G401 (cell line): ENCODE data around the gene ST6GALNAC6. TPM values are rescaled to one million over a fixed set of nuclear protein-coding genes. Genes with fewer than 3 reads are reported as not detected.
A peak's percentile ranks its signal among the peaks of the same experiment; 100 is the strongest.
"Not testable (repeated sequence)": the region's sequence is repeated elsewhere in the genome, so short reads cannot be mapped to it uniquely, and the experiment has no call there.

ENCODE experiments used
- DNase-seq: peaks from one replicate; pipeline ENCODE4 v3.0.0-alpha.2; 2015; ENCODE audit warnings: low spot score
- in situ Hi-C: cut with HindIII; loops from 2 replicates; pipeline ENCODE4 v1.10.0; 2016; ENCODE audit warnings: low sequenced_read_pairs, mixed read lengths
- total RNA-seq: library from RNA; depleted of rRNA; stranded (reverse); fragments of >200 nt; shearing (Covaris generic); gene quantifications from 2 replicates; pipeline ENCODE4 v1.2.3, GENCODE V29; 2014

The ST6GALNAC6 gene
- total RNA-seq, 1 experiment from 2014 or later = 73.0 TPM

- in situ Hi-C loops = no loop called here
- DNase-seq = no peak
Observed at GRCh38 chr9:127878652-127879390, 20.6 kb downstream of the ST6GALNAC6 start.

GRCh38 chr9:127878001-127878651 lies 21.3 kb downstream of the ST6GALNAC6 start:
- DNase-seq = no peak

GRCh38 chr9:127877566-127877998 lies 21.8 kb downstream of the ST6GALNAC6 start, which contains the start of gene AK1:
AK1 (minus strand) TSS chr9:127877675; CDS start chr9:127874617, 3,058 bp downstream.
- in situ Hi-C loops = no loop called here
- DNase-seq = peak; percentile 81

More at GRCh38 chr9:127878001-127878651, 21.3 kb downstream of the ST6GALNAC6 start:
- in situ Hi-C loops = no loop called here

- in situ Hi-C loops = no loop called here
- no peak for DNase-seq
Observed at GRCh38 chr9:127876764-127877562, 22.4 kb downstream of the ST6GALNAC6 start.

DNA sequence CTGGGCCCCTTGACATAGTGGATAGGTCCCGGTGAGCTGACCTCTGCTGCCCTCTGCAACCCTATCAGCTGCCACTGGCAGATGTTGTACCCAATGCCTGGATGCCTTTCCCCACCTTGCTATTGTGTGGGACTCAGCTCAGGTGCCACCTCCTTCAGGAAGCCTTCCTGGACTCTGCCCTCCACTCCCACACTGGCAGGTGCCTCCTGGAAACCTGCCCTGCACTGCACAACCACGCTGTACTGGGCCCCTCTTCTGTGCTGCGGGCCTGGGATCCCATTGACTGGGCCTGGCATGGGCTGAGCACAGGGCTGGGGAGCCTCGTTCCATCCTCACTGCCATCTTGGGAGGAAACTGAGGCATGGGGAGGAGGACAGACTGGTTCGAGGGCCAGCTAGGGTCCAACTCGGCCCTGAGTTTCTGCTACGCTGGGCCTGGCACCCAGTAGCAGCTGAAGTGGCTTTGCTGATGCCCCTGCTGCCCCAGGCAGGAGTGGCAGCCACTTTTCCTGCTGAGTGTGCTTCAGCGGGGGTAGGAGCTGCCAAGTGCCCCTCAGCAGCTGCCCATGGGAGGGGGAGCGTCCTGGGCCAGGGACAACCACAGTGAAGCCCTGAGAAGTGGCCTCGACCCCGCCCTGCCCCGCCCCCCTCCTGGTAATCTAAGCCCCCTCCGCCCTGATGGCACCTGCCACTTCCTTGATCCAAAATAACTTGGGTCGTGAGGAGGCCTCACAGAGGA lies 23.2 kb downstream of the ST6GALNAC6 start:
- in situ Hi-C loops = no loop called here

GRCh38 chr9:127875306-127875966 lies 24.0 kb downstream of the ST6GALNAC6 start:
- in situ Hi-C loops = no loop called here
- no peak for DNase-seq

More for the DNA sequence above, 23.2 kb downstream of the ST6GALNAC6 start:
- DNase-seq = no peak

DNA sequence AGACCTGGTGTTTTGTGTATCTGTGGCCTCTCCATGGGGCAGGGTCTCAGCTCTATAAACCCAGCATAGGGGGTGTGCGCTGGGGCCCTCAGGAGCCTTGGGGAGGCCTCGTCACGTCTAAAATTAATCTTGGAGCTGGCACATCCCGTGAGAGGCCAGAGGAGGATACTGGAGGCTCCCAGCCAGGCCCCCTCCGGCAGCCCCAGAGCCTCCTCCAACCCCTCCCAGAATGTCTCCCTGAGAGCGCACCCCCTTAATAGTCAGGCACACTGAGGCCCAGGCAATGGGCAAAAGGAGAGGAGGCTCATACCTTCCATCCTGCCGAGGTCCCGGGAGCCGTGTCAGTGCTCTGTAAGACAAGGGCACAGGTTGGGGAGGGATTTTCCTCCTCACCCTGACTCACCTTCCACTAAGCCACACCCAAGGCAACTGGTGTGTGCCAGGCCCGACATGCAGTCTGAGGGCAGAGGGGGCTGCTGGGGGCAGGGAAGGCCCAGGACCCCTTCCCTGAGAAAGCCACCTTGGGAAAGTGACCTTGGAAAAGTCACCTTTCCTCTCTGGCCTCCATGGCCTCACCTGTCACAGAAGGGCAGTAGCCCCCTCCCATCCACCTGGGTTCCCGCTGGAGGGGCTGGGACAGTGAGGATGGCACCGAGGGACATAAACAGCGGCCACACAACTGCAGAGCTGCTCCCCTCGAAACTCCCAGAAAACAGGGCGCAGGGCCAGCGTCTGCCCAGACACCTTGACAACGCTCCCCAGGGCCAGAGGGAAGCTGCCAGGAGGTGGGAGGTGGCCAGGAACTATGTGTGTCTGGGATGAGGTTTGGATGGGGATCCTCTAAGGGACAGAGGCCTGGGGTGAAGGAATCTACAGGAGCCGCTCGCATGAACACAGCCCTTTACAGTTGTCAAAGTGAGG lies 24.8 kb downstream of the ST6GALNAC6 start:
- no peak for DNase-seq
- in situ Hi-C loops = no loop called here

- DNase-seq = peak; percentile 91
- in situ Hi-C loops = no loop called here
Observed at GRCh38 chr9:127873886-127874285, 25.5 kb downstream of the ST6GALNAC6 start.

DNA sequence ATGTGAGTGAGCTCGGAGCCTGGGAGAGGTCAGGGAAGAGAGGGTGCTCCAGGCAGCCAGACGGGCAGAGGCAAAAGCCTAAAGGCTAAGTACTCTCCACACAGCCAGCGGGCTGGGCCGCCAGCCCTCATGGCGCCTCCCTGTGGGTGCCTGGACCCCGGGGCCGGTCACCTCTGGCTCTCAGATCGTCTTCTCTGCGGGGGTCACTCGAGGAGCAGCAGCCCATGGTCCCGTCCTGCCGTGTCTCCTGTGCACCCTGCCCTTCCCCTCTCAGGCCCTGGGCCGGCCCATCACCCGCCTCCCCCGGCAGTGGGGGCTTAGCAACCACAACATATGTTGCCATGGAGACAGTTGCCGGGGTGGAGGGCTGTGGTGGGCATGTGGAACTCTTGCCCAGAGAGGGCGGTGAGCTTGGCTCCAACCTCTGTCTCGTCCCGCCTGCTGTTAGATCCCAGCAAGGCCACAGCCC lies 26.1 kb downstream of the ST6GALNAC6 start:
- DNase-seq = no peak

DNA sequence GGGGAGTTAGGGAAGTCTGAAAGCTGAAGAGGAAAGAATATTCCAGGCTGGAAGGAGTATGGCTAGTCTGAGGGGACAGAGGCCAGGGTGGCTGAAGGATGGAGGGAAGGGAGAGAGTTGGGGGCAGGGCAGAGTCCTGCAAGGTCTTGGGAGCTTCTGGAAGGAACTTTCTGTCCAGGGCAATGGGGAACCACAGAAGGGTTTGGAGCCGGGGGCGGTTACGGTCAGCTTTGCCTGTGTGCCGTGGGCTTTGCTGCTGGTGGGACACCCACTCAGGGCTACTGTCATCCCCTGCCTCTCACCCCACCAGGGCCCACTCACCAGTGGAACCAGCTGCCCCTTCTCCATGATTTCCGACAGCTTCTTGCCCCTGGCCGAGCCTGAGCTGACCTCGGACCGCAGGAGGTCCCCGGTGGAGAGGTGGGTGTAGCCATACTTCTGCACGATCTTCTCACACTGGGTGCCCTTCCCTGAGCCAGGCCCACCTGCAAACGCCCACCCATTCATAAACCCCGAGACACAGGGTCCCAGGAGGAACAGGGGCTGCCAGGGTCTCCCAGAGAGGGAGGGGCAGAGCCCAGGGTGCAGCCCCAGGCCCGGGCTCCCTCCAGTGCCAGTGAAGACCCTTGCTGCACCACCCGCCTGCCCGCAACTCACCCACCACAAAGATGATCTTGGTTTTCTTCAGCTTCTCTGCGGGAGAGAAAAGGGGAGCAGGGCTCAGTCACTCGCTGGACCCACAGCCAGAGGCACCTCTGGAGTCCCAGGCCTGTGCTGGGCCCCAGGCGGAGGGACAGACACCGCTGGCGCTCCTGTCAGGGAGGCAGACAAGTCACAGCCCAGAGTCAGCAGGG lies 26.8 kb downstream of the ST6GALNAC6 start:
- no peak for DNase-seq
- in situ Hi-C loops = no loop called here

More for the DNA sequence above, 26.1 kb downstream of the ST6GALNAC6 start:
- in situ Hi-C loops = no loop called here

GRCh38 chr9:127871531-127871930 lies 27.9 kb downstream of the ST6GALNAC6 start:
- no peak for DNase-seq
- in situ Hi-C loops = no loop called here

DNA sequence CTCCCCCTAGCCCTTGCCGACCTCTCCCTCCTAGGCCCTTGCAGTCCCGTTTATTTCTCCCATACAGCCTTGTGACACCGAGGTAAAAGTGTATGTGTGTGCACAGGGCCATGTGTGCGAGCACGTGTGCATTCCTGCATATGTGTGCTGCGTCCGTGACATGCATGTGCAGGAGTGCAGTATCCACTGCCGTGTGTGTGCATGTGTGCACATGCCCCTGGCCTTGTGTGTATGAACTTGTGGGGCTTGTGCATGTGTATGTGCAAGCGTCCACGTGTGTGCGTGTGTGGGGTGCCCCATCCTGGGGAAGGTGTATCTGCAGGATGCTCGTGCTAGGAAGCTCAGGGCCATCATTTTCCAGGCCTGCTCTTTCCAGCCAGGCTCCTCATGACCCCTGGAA lies 28.5 kb downstream of the ST6GALNAC6 start:
- in situ Hi-C loops = no loop called here
- no peak for DNase-seq

DNA sequence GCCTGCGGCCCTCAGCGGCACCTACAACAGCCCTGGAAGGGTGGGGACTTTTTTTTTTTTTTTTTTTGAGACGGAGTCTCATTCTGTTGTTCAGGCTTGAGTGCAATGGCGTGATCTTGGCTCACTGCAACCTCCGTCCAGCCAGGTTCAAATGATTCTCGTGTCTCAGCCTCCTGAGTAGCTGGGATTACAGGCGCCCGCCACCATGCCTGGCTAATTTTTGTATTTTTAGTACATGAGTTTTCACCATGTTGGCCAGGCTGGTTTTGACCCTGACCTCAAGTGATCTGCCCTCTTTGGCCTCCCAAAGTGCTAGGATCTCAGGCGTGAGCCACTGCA lies 29.3 kb downstream of the ST6GALNAC6 start:
- in situ Hi-C loops, DNase-seq: not testable (repeated sequence)

DNA sequence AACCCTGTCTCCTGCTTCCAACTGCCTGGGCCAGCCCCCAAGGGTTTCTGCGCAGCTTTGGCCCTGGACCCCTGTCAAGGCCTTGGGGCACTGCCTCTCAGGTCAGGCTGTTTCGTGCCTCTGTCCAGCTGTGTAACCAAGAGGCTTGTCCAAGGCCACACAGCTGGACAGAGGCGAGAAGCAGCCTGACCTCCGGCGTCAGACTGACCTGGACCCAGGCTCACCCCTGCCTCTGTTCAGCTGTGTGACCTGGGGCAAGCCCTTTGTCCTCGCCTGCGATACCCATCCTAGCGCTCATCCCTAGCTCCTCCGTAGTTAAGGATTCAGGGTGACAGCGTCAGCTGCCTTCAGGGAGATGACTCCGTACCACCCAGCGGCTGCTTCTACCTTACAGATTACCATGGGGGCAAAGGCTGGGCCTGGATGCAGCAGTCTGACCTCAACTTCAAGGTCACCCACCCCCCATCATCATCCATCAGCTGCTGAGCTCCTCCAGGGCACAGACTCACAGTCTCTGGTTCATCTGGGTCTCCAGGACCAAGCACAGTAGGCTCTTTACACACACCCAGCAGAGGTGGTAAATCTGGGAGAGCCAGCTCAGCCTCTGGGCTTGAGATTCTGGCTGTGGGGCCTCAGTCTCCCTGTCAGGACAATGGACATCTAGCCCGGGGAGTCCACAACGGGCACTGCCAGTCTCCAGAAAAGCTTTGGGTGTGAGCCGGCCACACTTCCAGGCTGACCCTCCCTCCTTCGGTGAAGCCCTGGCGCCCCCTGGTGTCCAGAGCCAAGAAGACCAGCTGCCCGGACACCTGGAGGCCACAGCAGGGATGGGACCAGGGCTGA lies 29.9 kb downstream of the ST6GALNAC6 start:
- peak; percentile 81 for DNase-seq
- in situ Hi-C loops = no loop called here

DNA sequence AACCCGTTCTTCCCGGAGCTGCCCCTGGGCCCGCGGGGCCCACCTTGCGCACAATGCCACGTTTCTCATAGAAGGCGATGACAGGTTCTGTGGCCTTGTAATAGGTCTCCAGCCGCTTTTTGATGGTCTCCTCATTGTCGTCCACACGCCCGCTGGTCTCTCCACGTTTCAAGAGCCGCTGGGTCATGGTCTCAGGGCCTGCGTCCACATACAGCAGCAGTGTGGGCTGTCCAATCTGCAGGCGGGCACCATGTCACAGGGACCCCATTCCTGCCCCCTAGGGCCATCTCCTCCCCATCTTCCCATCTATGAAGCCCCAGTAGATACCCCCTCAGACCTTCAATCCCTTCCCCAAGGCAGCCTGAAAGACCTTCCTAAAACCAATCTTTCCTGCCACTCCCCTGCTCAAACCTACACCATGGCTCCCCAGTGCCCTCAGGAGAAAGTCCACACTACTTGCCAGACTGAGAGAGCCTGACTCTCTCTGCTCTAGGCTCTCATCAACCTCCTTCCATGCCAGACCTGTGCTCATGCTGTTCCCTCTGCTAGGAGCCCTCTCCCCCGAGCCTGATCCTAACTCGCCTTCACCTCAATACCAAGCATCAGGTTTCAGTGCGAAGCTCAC lies 31.0 kb downstream of the ST6GALNAC6 start:
- in situ Hi-C loops = no loop called here
- DNase-seq = no peak
